HepG2 (cell line): Measurements from ENCODE around the gene SEMA5B. TPM values are rescaled to one million over a fixed set of nuclear protein-coding genes. Genes with fewer than 3 reads are reported as not detected.

Experiments used
- ASH2L ChIP-seq: fragments of 300-600, 200-600 bp; sonication (generic); IDR thresholded peaks from 2 replicates; pipeline ENCODE4 v1.7.0; 2017; ENCODE audit warnings: low read depth, mild to moderate bottlenecking, moderate library complexity, mixed read lengths, low read length; ENCODE audit not compliant: insufficient read length
- ELF3 ChIP-seq: IDR thresholded peaks from 2 replicates; pipeline ENCODE4 v1.6.1; 2016; ENCODE audit warnings: missing genetic modification reagents, missing compliant biosample characterization
- GFI1 ChIP-seq: sonication (generic); formaldehyde crosslinking; IDR thresholded peaks from 2 replicates; pipeline ENCODE4 v1.5.0; 2020; ENCODE audit warnings: missing genetic modification reagents, mild to moderate bottlenecking, borderline replicate concordance
- MTA3 ChIP-seq: sonication (generic); formaldehyde crosslinking; IDR thresholded peaks from 2 replicates; pipeline ENCODE4 v1.4.0; 2020; ENCODE audit warnings: missing genetic modification reagents
- REPIN1 ChIP-seq: sonication (generic); formaldehyde crosslinking; IDR thresholded peaks from 2 replicates; pipeline ENCODE4 v1.8.0; 2022; ENCODE audit warnings: missing genetic modification reagents, low read depth, mild to moderate bottlenecking, borderline replicate concordance
- SIN3A ChIP-seq: IDR thresholded peaks from 2 replicates; pipeline ENCODE4 v1.6.1; 2011; ENCODE audit warnings: low read depth, mild to moderate bottlenecking, control low read depth, low read length, borderline replicate concordance
- ZFP62 ChIP-seq: sonication (generic); formaldehyde crosslinking; IDR thresholded peaks from 2 replicates; pipeline ENCODE4 v1.4.0; 2020; ENCODE audit warnings: missing genetic modification reagents
- ZNF160 ChIP-seq: sonication (generic); formaldehyde crosslinking; IDR thresholded peaks from 2 replicates; pipeline ENCODE4 v1.8.0; 2022; ENCODE audit warnings: mild to moderate bottlenecking, inconsistent platforms, missing genetic modification reagents
- ZNF224 ChIP-seq: sonication (generic); formaldehyde crosslinking; IDR thresholded peaks from 2 replicates; pipeline ENCODE4 v1.5.0; 2020; ENCODE audit warnings: mild to moderate bottlenecking, missing genetic modification reagents
- ZNF230 ChIP-seq: sonication (generic); formaldehyde crosslinking; IDR thresholded peaks from 2 replicates; pipeline ENCODE4 v1.4.0; 2020; ENCODE audit warnings: mild to moderate bottlenecking, missing genetic modification reagents
- ZNF256 ChIP-seq: sonication (generic); formaldehyde crosslinking; conservative IDR thresholded peaks from 2 replicates; pipeline ENCODE4 v1.4.0; 2020; ENCODE audit warnings: missing genetic modification reagents
- ZNF441 ChIP-seq: sonication (generic); formaldehyde crosslinking; IDR thresholded peaks from 2 replicates; pipeline ENCODE4 v1.7.0; 2021; ENCODE audit warnings: missing genetic modification reagents, borderline replicate concordance
- ZNF549 ChIP-seq: sonication (generic); formaldehyde crosslinking; IDR thresholded peaks from 2 replicates; pipeline ENCODE4 v1.5.0; 2020; ENCODE audit warnings: missing genetic modification reagents
- ZNF567 ChIP-seq: sonication (generic); formaldehyde crosslinking; IDR thresholded peaks from 2 replicates; pipeline ENCODE4 v1.8.1; 2023; ENCODE audit warnings: mild to moderate bottlenecking, missing genetic modification reagents, borderline replicate concordance
- ZNF589 ChIP-seq: sonication (generic); formaldehyde crosslinking; conservative IDR thresholded peaks from 2 replicates; pipeline ENCODE4 v1.8.0; 2022; ENCODE audit warnings: mild to moderate bottlenecking, moderate library complexity, missing genetic modification reagents
- ZNF670 ChIP-seq: sonication (generic); formaldehyde crosslinking; IDR thresholded peaks from 2 replicates; pipeline ENCODE4 v1.8.0; 2022; ENCODE audit warnings: mild to moderate bottlenecking, missing genetic modification reagents, borderline replicate concordance
- ZNF713 ChIP-seq: sonication (generic); formaldehyde crosslinking; IDR thresholded peaks from 2 replicates; pipeline ENCODE4 v1.4.0; 2020; ENCODE audit warnings: mild to moderate bottlenecking, missing genetic modification reagents
- ZNF839 ChIP-seq: sonication (generic); formaldehyde crosslinking; IDR thresholded peaks from 2 replicates; pipeline ENCODE4 v1.4.0; 2020; ENCODE audit warnings: missing genetic modification reagents, mild to moderate bottlenecking, borderline replicate concordance
- polyA plus RNA-seq, 8 experiments: library from polyadenylated mRNA; depleted of rRNA in 3 of 8; stranded (reverse) in 7 of 8; unstranded in 1 of 8; fragments of >200 nt; fragmentation: Illumina TruSeq in 4 of 8; extraction: Trizol in 4 of 8; gene quantifications; 2 replicates each; pipeline versions ENCODE4 v1.2.1 to v1.2.3, GENCODE V29; 2011 to 2016; ENCODE audit warnings: low read depth in 4 of 8, missing spikeins in 1 of 8, mixed read lengths in 1 of 8; ENCODE audit not compliant: insufficient read depth in 1 of 8
- total RNA-seq, 5 experiments: library from RNA; depleted of rRNA; stranded (reverse); fragments of >200 nt; fragmentation: Illumina TruSeq; extraction: Trizol; gene quantifications; 2 replicates each; pipeline ENCODE4 v1.2.3, GENCODE V29; 2016; ENCODE audit warnings: low read depth in 1 of 5
- TF ChIP-seq, protein P1 (sequence below): sonication (generic); formaldehyde crosslinking; IDR thresholded peaks from 2 replicates; pipeline ENCODE4 v1.8.1; 2023; ENCODE audit warnings: mild to moderate bottlenecking, inconsistent platforms, moderate library complexity, missing genetic modification reagents, borderline replicate concordance
- TF ChIP-seq, protein P2 (sequence below): fragments of 450-650 bp; IDR thresholded peaks from 2 replicates; pipeline ENCODE4 v1.6.1; 2017; ENCODE audit warnings: mild to moderate bottlenecking
- TF ChIP-seq, protein P3 (sequence below): sonication (generic); formaldehyde crosslinking; IDR thresholded peaks from 2 replicates; pipeline ENCODE4 v1.8.0; 2022; ENCODE audit warnings: mild to moderate bottlenecking, missing genetic modification reagents, borderline replicate concordance
- TF ChIP-seq, protein P4 (sequence below): sonication (generic); formaldehyde crosslinking; IDR thresholded peaks from 2 replicates; pipeline ENCODE4 v1.5.1; 2020; ENCODE audit warnings: mild to moderate bottlenecking, moderate library complexity, missing genetic modification reagents

The SEMA5B gene
- total and polyA plus RNA-seq, 2 of the 13 experiments (the other 11 are each of a cell fraction or from before 2014, with no cell fraction given) = not detected

DNA sequence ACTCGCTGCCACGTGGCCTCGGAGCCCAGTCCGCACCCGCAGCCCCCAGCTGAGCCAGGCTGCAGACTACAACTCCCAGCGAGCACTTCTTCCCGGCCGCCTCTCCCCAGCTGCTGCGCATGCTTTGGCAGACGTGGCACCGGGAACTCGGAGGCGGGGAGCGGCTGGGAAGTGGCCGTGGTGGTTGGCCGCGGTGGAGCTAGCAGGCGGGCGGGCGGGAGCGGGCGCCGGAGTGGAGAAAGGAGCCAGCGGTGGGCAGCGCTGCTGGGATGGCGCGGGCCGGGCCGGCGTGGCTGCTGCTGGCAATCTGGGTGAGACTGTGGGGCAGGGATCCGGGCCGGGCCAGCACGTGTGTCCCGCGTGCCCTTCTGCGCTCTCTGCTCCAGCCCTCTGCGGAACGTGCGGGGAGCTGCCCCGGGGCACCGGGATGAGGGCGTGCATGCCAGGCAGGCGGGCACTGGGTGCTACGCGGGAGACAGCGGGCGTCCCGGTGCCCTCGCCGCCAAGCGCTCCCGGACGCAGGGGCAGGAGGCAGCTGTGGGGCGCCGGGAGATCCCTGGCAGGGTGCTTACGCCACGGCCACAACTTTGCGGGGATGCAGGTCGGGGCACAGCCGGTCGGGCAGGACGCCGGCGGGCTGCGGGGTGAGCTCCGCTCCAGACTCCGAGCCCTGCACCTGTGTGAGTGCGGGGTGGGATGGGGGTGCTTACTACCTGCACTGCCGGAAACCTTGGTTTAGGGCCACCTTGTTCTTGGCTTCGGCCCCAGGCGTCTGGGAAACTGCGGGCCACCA is 39.5 kb upstream of the SEMA5B start, which contains the start of gene PDIA5 (continued):
- TF ChIP-seq, protein P1, sequence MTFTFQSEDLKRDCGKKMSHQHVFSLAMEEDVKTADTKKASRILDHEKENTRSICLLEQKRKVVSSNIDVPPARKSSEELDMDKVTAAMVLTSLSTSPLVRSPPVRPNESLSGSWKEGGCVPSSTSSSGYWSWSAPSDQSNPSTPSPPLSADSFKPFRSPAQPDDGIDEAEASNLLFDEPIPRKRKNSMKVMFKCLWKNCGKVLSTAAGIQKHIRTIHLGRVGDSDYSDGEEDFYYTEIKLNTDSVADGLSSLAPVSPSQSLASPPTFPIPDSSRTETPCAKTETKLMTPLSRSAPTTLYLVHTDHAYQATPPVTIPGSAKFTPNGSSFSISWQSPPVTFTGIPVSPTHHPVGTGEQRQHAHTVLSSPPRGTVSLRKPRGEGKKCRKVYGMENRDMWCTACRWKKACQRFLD = peak; percentile 85
- TF ChIP-seq, protein P2, sequence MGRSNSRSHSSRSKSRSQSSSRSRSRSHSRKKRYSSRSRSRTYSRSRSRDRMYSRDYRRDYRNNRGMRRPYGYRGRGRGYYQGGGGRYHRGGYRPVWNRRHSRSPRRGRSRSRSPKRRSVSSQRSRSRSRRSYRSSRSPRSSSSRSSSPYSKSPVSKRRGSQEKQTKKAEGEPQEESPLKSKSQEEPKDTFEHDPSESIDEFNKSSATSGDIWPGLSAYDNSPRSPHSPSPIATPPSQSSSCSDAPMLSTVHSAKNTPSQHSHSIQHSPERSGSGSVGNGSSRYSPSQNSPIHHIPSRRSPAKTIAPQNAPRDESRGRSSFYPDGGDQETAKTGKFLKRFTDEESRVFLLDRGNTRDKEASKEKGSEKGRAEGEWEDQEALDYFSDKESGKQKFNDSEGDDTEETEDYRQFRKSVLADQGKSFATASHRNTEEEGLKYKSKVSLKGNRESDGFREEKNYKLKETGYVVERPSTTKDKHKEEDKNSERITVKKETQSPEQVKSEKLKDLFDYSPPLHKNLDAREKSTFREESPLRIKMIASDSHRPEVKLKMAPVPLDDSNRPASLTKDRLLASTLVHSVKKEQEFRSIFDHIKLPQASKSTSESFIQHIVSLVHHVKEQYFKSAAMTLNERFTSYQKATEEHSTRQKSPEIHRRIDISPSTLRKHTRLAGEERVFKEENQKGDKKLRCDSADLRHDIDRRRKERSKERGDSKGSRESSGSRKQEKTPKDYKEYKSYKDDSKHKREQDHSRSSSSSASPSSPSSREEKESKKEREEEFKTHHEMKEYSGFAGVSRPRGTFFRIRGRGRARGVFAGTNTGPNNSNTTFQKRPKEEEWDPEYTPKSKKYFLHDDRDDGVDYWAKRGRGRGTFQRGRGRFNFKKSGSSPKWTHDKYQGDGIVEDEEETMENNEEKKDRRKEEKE = no peak
- TF ChIP-seq ZNF713 (CRISPR knock-in tag) (no peak), ZNF230 (CRISPR knock-in tag) (peak; percentile 95; the same call in 1 of the 2 replicates), ZNF567 (CRISPR knock-in tag) (no peak), ZNF256 (CRISPR knock-in tag) (no peak; the same call in 1 of the 2 replicates), ZFP62 (no peak), ELF3 (CRISPR knock-in tag) (peak; percentile 69; the same call in 1 of the 2 replicates), MTA3 (no peak), ZNF589 (CRISPR knock-in tag) (peak; percentile 92), ZNF839 (CRISPR knock-in tag) (no peak), SIN3A (peak; percentile 61; the same call in 1 of the 2 replicates), ZNF160 (CRISPR knock-in tag) (no peak), GFI1 (CRISPR knock-in tag) (peak; percentile 77; the same call in 1 of the 2 replicates), ZNF670 (CRISPR knock-in tag) (no peak), ZNF441 (CRISPR knock-in tag) (peak; percentile 69), REPIN1 (CRISPR knock-in tag) (no peak; the same call in 1 of the 2 replicates), ZNF549 (CRISPR knock-in tag) (no peak), ASH2L (peak; percentile 53), ZNF224 (CRISPR knock-in tag) (peak; percentile 85; the same call in 1 of the 2 replicates)
- TF ChIP-seq, protein P3, sequence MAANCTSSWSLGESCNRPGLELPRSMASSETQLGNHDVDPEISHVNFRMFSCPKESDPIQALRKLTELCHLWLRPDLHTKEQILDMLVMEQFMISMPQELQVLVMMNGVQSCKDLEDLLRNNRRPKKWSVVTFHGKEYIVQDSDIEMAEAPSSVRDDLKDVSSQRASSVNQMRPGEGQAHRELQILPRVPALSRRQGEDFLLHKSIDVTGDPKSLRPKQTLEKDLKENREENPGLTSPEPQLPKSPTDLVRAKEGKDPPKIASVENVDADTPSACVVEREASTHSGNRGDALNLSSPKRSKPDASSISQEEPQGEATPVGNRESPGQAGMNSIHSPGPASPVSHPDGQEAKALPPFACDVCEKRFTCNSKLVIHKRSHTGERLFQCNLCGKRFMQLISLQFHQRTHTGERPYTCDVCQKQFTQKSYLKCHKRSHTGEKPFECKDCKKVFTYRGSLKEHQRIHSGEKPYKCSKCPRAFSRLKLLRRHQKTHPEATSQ (CRISPR knock-in tag) = 0 out of 2 replicates have a peak, but pooled peaks have one; percentile 49
- TF ChIP-seq, protein P4, sequence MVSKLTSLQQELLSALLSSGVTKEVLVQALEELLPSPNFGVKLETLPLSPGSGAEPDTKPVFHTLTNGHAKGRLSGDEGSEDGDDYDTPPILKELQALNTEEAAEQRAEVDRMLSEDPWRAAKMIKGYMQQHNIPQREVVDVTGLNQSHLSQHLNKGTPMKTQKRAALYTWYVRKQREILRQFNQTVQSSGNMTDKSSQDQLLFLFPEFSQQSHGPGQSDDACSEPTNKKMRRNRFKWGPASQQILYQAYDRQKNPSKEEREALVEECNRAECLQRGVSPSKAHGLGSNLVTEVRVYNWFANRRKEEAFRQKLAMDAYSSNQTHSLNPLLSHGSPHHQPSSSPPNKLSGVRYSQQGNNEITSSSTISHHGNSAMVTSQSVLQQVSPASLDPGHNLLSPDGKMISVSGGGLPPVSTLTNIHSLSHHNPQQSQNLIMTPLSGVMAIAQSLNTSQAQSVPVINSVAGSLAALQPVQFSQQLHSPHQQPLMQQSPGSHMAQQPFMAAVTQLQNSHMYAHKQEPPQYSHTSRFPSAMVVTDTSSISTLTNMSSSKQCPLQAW (CRISPR knock-in tag) = peak; percentile 76; the same call in 1 of the 2 replicates
